GM13976 (cell line): ENCODE results near the gene REPIN1.
A peak's percentile ranks its signal among the peaks of the same experiment; 100 is the strongest.

Experiments
- DNase-seq: peaks from one replicate; pipeline ENCODE4 v3.0.0; 2012; ENCODE audit warnings: low spot score
- CTCF ChIP-seq: IDR thresholded peaks from 2 replicates; pipeline ENCODE4 v1.5.1; 2012; ENCODE audit warnings: borderline replicate concordance, mild to moderate bottlenecking; ENCODE audit not compliant: insufficient read depth; ENCODE audit errors: extremely low read depth, missing control alignments, control extremely low read depth
- in situ Hi-C: fragments of 300-500 bp; cut with MboI; formaldehyde crosslinking; loops from one replicate; pipeline ENCODE4 v1.12.0; 2022; ENCODE audit warnings: low sequenced_read_pairs, mixed read lengths, inconsistent platforms; ENCODE audit not compliant: unreplicated experiment

REPIN1 gene

GRCh38 chr7:150363370-150363769 lies 5.3 kb upstream of the REPIN1 start:
- in situ Hi-C loops: no loop called here
- no peak for DNase-seq
- TF ChIP-seq CTCF: no peak

- DNase-seq: peak; percentile 61
- in situ Hi-C loops: no loop called here
- TF ChIP-seq CTCF: no peak
Observed at GRCh38 chr7:150363872-150364271, 4.8 kb upstream of the REPIN1 start.

- in situ Hi-C loops: no loop called here
- TF ChIP-seq CTCF: no peak
- no peak for DNase-seq
Observed at GRCh38 chr7:150365194-150365593, 3.4 kb upstream of the REPIN1 start.

GRCh38 chr7:150365673-150366398 lies 2.8 kb upstream of the REPIN1 start:
- DNase-seq: no peak
- in situ Hi-C loops: no loop called here

GRCh38 chr7:150367677-150368095 lies 936 bp upstream of the REPIN1 start:
- no peak for TF ChIP-seq CTCF
- DNase-seq: no peak
- in situ Hi-C loops: no loop called here

More at GRCh38 chr7:150365673-150366398, 2.8 kb upstream of the REPIN1 start:
- TF ChIP-seq CTCF: no peak

GRCh38 chr7:150368884-150369747 lies 494 bp downstream of the REPIN1 start:
- in situ Hi-C loops: no loop called here
- peak; percentile 67 for DNase-seq
- TF ChIP-seq CTCF: no peak
